Thyroid gland (tissue), 4 donors: Measurements from ENCODE around the gene KRTAP10-9.

Experiments used
- CTCF ChIP-seq, 6 experiments: fragments of 200-600 bp in 3 of 6; fragments of 450-650 bp in 3 of 6; sonication (generic) in 3 of 6; IDR thresholded peaks; one replicate each; pipeline ENCODE4 v1.5.1; 2016 to 2019; ENCODE audit warnings: antibody characterized with exemption in 6 of 6, mild to moderate bottlenecking in 2 of 6, inconsistent platforms in 1 of 6, moderate library complexity in 1 of 6
- POLR2A ChIP-seq, 2 donors: fragments of 450-650 bp; IDR thresholded peaks; one replicate each; pipeline ENCODE4 v1.6.1; 2017; ENCODE audit warnings: antibody characterized with exemption in 2 of 2, mild to moderate bottlenecking in 2 of 2, moderate library complexity in 1 of 2

- no peak for TF ChIP-seq CTCF (IDR thresholded peaks at IDR 0.05)
- no peak for TF ChIP-seq POLR2A (IDR thresholded peaks at IDR 0.05)
Measured at GRCh38 chr21:44650265-44650972, 23.5 kb downstream of the KRTAP10-9 start.
